ENCODE measurements around the gene SELENOH.

DNA sequence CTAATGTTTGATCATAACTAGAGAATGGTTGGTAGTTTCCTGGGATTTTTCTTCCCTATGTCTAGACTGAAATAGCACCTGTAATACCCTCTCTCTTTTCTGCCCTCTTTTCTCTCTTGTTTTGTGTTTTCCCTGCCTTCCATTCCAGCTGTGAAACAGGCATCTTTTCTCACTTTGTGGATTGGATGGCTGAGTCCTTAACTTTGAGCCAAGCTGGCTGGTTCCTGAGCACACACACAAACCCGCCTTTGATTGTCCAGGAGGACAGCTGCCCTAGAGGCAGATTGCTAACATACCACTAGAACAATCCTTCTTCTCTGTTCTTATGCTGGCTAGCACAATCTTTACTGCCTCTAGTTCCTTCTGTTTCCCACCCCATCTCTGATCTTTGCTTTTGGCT lies 38.0 kb downstream of the SELENOH start:
- TF ChIP-seq, protein P1, sequence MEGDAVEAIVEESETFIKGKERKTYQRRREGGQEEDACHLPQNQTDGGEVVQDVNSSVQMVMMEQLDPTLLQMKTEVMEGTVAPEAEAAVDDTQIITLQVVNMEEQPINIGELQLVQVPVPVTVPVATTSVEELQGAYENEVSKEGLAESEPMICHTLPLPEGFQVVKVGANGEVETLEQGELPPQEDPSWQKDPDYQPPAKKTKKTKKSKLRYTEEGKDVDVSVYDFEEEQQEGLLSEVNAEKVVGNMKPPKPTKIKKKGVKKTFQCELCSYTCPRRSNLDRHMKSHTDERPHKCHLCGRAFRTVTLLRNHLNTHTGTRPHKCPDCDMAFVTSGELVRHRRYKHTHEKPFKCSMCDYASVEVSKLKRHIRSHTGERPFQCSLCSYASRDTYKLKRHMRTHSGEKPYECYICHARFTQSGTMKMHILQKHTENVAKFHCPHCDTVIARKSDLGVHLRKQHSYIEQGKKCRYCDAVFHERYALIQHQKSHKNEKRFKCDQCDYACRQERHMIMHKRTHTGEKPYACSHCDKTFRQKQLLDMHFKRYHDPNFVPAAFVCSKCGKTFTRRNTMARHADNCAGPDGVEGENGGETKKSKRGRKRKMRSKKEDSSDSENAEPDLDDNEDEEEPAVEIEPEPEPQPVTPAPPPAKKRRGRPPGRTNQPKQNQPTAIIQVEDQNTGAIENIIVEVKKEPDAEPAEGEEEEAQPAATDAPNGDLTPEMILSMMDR (IDR thresholded peaks at IDR 0.05), result peak in 2 of 5 experiments; percentile 8 to 33
- TF ChIP-seq POLR2A (IDR thresholded peaks at IDR 0.05), result no peak
- TF ChIP-seq EP300 (IDR thresholded peaks at IDR 0.05; ENCODE audit: low read depth), result no peak
